K562 (cell line): ENCODE data around the gene EML3. TPM values are rescaled to one million over a fixed set of nuclear protein-coding genes. Genes with fewer than 3 reads are reported as not detected.

ENCODE experiments used
- BRD9 ChIP-seq: fragments of 450-650 bp; IDR thresholded peaks from 2 replicates; pipeline ENCODE4 v1.6.1; 2018; ENCODE audit warnings: low read depth; ENCODE audit not compliant: partially characterized antibody
- DDX20 ChIP-seq: fragments of 450-650 bp; IDR thresholded peaks from 2 replicates; pipeline ENCODE4 v1.6.1; 2016; ENCODE audit warnings: missing genetic modification characterization, low read depth, mild to moderate bottlenecking, missing compliant biosample characterization, moderate library complexity
- ELF1 ChIP-seq: fragments of 200-800 bp; sonication (Bioruptor generic); IDR thresholded peaks from 2 replicates; pipeline ENCODE4 v1.6.1; 2016; ENCODE audit warnings: missing genetic modification characterization, missing compliant biosample characterization
- FOXM1 ChIP-seq, 2 experiments: fragments of 450-650 bp in 1 of 2; sonication (generic) in 1 of 2; formaldehyde crosslinking in 1 of 2; IDR thresholded peaks; 2 replicates each; pipeline versions ENCODE4 v1.6.1 to v1.9.0; 2017 to 2022; ENCODE audit warnings: low read depth in 2 of 2, mild to moderate bottlenecking in 2 of 2, missing genetic modification reagents in 1 of 2, moderate library complexity in 1 of 2
- MECOM ChIP-seq: fragments of 250-450 bp; sonication (Bioruptor Pico); IDR thresholded peaks from 2 replicates; pipeline ENCODE4 v1.8.0; 2022; ENCODE audit warnings: inconsistent platforms
- NFATC3 ChIP-seq: fragments of 450-650 bp; IDR thresholded peaks from 2 replicates; pipeline ENCODE4 v1.6.1; 2017; ENCODE audit warnings: mild to moderate bottlenecking
- NR1H2 ChIP-seq: sonication (generic); formaldehyde crosslinking; IDR thresholded peaks from 2 replicates; pipeline ENCODE4 v1.4.0; 2020; ENCODE audit warnings: mild to moderate bottlenecking, missing genetic modification reagents
- NR2C1 ChIP-seq, 2 experiments: fragments of 450-650 bp; IDR thresholded peaks; 2 replicates each; pipeline ENCODE4 v1.6.1; 2017; ENCODE audit warnings: mild to moderate bottlenecking in 2 of 2, antibody characterized with exemption in 1 of 2, inconsistent platforms in 1 of 2, missing compliant biosample characterization in 1 of 2, missing genetic modification characterization in 1 of 2
- RHOXF2B ChIP-seq: fragments of 250-450 bp; sonication (Bioruptor Pico); conservative IDR thresholded peaks from 2 replicates; pipeline ENCODE4 v1.5.1; 2021
- SMARCB1 ChIP-seq: IDR thresholded peaks from 2 replicates; pipeline ENCODE4 v1.6.1; 2011; ENCODE audit warnings: improper control_type of control experiment, low read depth; ENCODE audit not compliant: insufficient read length
- SMARCE1 ChIP-seq: fragments of 450-650 bp; IDR thresholded peaks from 2 replicates; pipeline ENCODE4 v1.7.1; 2016; ENCODE audit warnings: mild to moderate bottlenecking
- TOE1 ChIP-seq, 2 experiments: fragments of 450-650 bp in 1 of 2; sonication (generic) in 1 of 2; formaldehyde crosslinking in 1 of 2; IDR thresholded peaks; 2 replicates each; pipeline versions ENCODE4 v1.7.1 to v1.8.0; 2016 to 2022; ENCODE audit warnings: borderline replicate concordance in 2 of 2, mild to moderate bottlenecking in 2 of 2, antibody characterized with exemption in 1 of 2, inconsistent platforms in 1 of 2, low read depth in 1 of 2, missing genetic modification reagents in 1 of 2, moderate library complexity in 1 of 2
- ZNF143 ChIP-seq: sonication (generic); formaldehyde crosslinking; IDR thresholded peaks from 2 replicates; pipeline ENCODE4 v1.9.0; 2022; ENCODE audit warnings: mild to moderate bottlenecking, missing genetic modification reagents
- ZNF561 ChIP-seq: fragments of 450-650 bp; formaldehyde crosslinking; conservative IDR thresholded peaks from 2 replicates; pipeline ENCODE4 v1.4.0; 2020; ENCODE audit warnings: mild to moderate bottlenecking, moderate library complexity
- ZNF778 ChIP-seq: fragments of 450-650 bp; formaldehyde crosslinking; IDR thresholded peaks from 2 replicates; pipeline ENCODE4 v1.4.0; 2020; ENCODE audit warnings: mild to moderate bottlenecking, moderate library complexity
- ZNF830 ChIP-seq: fragments of 250-450 bp; sonication (Bioruptor Pico); IDR thresholded peaks from 2 replicates; pipeline ENCODE4 v1.5.0; 2021; ENCODE audit warnings: mild to moderate bottlenecking
- polyA plus RNA-seq, 8 experiments: library from polyadenylated mRNA; depleted of rRNA in 4 of 8; stranded (reverse) in 5 of 8; unstranded in 3 of 8; fragments of >200 nt; fragmentation: Nextera tagmentation in 2 of 8; fragmentation: Illumina TruSeq in 1 of 8; extraction: Ambion mirVana in 2 of 8; extraction: Trizol in 1 of 8; gene quantifications; 2 replicates each; pipeline versions ENCODE4 v1.2.1 to v1.2.3, GENCODE V29; 2011 to 2014; ENCODE audit warnings: inconsistent platforms in 1 of 8, missing spikeins in 1 of 8
- total RNA-seq, 7 experiments: library from RNA; depleted of rRNA in 6 of 7; stranded (reverse); fragments of >200 nt in 6 of 7; fragmentation: Illumina TruSeq in 2 of 7; extraction: Trizol in 2 of 7; gene quantifications; 2 replicates each; pipeline versions ENCODE4 v1.2.1 to v1.2.3, GENCODE V29; 2011 to 2021; ENCODE audit warnings: low replicate concordance in 1 of 7
- TF ChIP-seq, protein P1 (sequence below), 2 experiments: fragments of 450-650 bp; IDR thresholded peaks; 2 replicates each; pipeline ENCODE4 v1.6.1; 2016; ENCODE audit warnings: mild to moderate bottlenecking in 2 of 2, borderline replicate concordance in 1 of 2, low read depth in 1 of 2, moderate library complexity in 1 of 2
- TF ChIP-seq, protein P2 (sequence below): IDR thresholded peaks from 2 replicates; pipeline ENCODE4 v1.6.1; 2014; ENCODE audit warnings: antibody characterized with exemption

The EML3 gene
- total and polyA plus RNA-seq, 9 of the 15 experiments (the other 6 are each of a cell fraction or from before 2014, with no cell fraction given), result 0.32 to 90.5 (median 26.4) TPM

DNA sequence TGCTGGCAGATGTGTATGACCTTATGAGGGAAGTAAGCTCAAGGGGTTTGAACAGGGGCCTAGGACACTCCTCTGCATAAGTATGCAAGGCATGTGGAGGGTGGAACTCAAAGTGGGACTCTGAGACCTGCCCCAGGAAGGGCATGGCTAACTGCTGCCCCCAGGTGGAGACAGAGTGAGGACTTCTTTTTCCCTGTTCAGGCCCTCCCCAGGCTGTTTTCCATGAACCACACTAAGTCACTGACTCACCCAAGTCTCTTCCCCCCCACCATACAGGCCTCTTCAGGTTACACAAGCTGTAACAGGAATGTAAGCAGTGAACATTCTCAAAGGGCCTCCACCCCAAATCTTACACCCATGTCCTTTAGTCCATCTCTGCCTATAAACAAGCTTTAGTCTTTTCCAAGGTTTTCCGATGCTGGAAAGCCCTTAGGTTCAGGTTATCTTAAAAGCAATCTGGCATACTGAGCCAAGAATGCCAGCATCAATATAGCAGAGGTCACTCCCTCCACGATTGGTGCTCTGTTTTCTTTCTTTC, 51.9 kb downstream of the EML3 start (continued):
- TF ChIP-seq, protein P1, sequence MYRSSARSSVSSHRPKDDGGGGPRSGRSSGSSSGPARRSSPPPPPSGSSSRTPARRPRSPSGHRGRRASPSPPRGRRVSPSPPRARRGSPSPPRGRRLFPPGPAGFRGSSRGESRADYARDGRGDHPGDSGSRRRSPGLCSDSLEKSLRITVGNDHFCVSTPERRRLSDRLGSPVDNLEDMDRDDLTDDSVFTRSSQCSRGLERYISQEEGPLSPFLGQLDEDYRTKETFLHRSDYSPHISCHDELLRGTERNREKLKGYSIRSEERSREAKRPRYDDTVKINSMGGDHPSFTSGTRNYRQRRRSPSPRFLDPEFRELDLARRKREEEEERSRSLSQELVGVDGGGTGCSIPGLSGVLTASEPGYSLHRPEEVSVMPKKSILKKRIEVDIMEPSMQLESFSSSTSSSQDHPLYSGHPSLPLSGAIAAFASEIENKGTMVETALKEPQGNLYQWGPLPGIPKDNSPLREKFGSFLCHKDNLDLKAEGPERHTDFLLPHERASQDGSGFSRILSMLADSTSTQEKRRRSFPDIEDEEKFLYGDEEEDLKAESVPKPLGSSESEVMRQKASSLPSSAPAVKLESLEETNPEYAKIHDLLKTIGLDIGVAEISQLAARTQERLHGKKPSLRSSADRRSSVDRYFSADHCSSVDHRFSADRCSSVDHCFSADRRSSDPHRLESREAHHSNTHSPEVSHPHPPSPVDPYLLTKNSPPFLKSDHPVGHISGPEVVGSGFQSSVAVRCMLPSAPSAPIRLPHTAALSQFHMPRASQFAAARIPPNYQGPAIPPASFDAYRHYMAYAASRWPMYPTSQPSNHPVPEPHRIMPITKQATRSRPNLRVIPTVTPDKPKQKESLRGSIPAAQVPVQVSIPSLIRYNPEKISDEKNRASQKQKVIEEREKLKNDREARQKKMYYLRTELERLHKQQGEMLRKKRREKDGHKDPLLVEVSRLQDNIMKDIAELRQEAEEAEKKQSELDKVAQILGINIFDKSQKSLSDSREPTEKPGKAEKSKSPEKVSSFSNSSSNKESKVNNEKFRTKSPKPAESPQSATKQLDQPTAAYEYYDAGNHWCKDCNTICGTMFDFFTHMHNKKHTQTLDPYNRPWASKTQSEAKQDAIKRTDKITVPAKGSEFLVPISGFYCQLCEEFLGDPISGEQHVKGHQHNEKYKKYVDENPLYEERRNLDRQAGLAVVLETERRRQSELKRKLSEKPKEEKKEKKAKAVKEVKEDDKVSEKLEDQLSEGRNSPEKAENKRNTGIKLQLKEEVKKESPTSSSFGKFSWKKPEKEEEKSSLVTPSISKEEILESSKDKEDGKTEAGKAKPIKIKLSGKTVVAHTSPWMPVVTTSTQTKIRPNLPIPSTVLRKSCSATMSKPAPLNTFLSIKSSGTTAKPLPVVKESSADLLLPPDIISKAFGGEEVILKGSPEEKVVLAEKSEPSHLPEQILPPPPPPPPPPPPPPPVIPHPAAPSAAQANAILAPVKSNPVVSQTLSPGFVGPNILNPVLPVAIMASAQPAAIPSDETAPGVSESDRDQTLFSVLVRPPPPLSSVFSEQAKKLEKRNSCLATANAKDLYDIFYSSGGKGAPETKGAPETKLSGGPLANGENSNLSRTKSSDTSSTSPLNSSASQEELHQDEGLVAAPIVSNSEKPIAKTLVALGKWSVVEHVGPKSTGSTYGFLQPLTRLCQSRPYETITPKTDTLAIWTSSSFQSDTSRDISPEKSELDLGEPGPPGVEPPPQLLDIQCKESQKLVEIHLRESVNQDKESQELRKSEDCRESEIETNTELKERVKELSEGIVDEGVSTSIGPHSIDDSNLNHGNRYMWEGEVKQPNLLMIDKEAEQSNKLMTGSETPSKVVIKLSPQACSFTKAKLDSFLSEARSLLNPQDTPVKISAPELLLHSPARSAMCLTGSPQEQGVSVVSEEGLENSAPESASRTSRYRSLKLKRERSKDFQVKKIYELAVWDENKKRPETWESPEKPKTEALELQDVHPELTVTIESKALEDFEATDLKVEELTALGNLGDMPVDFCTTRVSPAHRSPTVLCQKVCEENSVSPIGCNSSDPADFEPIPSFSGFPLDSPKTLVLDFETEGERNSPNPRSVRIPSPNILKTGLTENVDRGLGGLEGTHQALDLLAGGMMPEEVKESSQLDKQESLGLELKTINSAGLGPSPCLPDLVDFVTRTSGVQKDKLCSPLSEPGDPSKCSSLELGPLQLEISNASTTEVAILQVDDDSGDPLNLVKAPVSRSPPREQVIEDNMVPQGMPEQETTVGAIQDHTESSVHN (IDR thresholded peaks at IDR 0.05; ENCODE audit: borderline replicate concordance in 1 of 2, low read depth in 1 of 2), result no peak
- TF ChIP-seq MECOM (CRISPR knock-in tag) (no peak), ZNF830 (CRISPR knock-in tag) (no peak), ZNF778 (CRISPR knock-in tag) (no peak), TOE1 (IDR thresholded peaks at IDR 0.05; ENCODE audit: borderline replicate concordance) (no peak), TOE1 (CRISPR knock-in tag; IDR thresholded peaks at IDR 0.05; ENCODE audit: borderline replicate concordance, low read depth) (no peak), NR1H2 (CRISPR knock-in tag) (no peak), RHOXF2B (CRISPR knock-in tag) (no peak), ZNF143 (no peak), SMARCE1 (peak; percentile 56; the same call in 1 of the 2 replicates), ZNF561 (CRISPR knock-in tag) (no peak), NR2C1 (IDR thresholded peaks at IDR 0.05) (no peak), NR2C1 (tag; IDR thresholded peaks at IDR 0.05) (no peak), BRD9 (no peak), SMARCB1 (no peak), DDX20 (no peak), NFATC3 (peak; percentile 88), FOXM1 (IDR thresholded peaks at IDR 0.05; ENCODE audit: low read depth) (peak; percentile 14; the same call in 1 of the 2 replicates), FOXM1 (CRISPR knock-in tag; IDR thresholded peaks at IDR 0.05; ENCODE audit: low read depth) (no peak), ELF1 (no peak)
- TF ChIP-seq, protein P2, sequence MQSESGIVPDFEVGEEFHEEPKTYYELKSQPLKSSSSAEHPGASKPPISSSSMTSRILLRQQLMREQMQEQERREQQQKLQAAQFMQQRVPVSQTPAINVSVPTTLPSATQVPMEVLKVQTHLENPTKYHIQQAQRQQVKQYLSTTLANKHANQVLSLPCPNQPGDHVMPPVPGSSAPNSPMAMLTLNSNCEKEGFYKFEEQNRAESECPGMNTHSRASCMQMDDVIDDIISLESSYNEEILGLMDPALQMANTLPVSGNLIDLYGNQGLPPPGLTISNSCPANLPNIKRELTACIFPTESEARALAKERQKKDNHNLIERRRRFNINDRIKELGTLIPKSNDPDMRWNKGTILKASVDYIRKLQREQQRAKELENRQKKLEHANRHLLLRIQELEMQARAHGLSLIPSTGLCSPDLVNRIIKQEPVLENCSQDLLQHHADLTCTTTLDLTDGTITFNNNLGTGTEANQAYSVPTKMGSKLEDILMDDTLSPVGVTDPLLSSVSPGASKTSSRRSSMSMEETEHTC, result no peak
